Activated CD8-positive, alpha-beta memory T cell treated with anti-CD3 and anti-CD28 coated beads for 24 hours (primary cell): ENCODE measurements around the gene RTF2.

ENCODE experiments used
- DNase-seq: peaks from one replicate; pipeline ENCODE4 v3.0.0-alpha.2; 2020

The RTF2 gene, protein sequence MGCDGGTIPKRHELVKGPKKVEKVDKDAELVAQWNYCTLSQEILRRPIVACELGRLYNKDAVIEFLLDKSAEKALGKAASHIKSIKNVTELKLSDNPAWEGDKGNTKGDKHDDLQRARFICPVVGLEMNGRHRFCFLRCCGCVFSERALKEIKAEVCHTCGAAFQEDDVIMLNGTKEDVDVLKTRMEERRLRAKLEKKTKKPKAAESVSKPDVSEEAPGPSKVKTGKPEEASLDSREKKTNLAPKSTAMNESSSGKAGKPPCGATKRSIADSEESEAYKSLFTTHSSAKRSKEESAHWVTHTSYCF

GRCh38 chr20:56468316-56469076 lies at the start of gene RTF2:
Gene RTF2, plus strand, starts transcription at chr20:56468627. Its CDS starts 71 bp downstream, at chr20:56468698.
- peak; percentile 99 for DNase-seq

DNA sequence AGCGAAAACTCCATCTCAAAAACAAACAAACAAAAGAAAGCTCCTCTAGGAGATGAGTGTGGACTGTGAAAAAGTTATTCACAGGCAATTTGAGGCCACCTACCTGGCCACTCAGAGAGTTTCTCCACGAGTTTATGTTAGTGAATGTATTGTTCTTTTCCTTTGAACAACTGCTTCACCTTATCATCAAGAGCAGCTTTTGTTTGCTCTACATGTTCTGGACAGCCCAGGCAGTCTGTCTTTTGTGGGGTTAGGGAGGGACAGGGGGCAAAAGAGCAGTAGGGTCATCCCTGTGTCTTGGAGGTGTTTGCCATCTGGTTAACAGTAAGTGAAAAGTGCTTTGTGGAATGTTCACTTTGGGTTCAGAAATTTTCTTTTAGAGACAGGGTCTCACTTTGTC lies 48.4 kb upstream of the RTF2 start:
- peak; percentile 52 for DNase-seq

DNA sequence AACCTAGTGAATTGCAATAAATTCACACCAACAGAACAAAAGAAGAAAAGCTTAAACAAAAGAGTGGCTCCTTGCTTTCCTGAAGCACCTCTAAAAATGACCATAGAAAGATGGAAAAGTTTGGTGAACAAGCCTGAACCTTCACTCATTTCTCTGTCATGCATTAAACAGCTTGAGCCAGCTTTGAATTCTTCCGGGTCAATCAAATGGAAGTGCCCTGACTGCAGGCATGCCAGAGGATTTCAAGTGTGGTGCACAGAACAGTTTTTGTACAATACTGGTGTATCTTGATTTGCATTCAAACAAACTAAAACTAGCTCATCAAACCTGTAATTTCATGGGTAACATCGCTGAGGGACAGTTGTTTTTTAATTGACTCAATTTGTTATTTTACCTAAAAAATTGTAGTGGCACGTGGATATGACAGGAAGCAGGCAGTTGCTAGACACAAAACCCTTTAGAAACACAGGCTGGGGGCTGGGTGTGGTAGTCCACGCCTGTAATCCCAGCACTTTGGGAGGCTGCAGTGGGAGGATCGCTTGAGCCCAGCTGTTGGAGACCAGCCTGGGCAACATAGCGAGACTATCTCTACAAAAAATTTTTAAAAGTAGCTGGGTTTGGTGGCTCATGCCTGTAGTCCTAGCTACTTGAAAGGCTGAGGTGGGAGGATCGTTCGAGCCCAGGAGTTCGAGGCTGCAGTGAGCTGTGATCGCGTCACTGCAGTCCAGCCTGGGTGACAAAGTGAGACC lies 47.3 kb upstream of the RTF2 start:
- DNase-seq = peak; percentile 52

DNA sequence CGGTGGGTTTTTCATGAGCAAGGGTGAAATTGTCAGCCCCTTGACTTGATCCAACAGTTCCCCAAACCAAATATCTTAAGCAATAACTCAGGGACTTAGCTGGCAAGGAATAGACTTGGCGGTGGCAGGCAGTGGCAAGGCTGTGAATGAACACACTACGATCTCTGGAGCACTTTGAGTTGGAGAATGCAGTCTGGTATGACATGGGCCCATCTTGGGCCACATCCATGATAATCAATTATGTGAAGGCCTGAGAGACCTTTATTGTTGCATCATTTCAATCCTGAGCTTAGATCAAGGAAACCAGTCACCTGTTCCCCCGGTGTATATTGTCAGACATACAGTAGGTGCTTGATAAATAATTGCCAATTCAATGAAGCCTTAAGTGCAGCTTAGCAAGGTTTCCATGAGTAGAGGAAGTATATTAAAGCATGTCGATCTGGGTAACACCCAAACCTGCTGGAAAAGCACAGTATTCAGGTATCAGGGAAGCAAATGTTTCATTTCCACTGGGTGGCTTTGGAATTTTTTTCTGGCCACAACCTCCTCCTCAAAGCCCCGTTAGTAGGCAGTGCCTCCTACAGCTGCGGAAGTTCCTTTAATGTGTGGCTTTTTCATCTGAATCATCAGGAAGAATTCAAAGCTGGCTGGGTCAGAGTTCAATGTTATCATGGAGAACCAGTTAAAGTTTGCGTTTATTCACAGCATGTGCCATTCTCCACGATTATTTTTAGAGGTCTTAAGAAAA lies 46.2 kb upstream of the RTF2 start:
- DNase-seq = peak; percentile 44

GRCh38 chr20:56422824-56423189 lies 45.6 kb upstream of the RTF2 start:
- peak; percentile 44 for DNase-seq

- DNase-seq = no peak
Measured at GRCh38 chr20:56423211-56423610, 45.2 kb upstream of the RTF2 start.

DNA sequence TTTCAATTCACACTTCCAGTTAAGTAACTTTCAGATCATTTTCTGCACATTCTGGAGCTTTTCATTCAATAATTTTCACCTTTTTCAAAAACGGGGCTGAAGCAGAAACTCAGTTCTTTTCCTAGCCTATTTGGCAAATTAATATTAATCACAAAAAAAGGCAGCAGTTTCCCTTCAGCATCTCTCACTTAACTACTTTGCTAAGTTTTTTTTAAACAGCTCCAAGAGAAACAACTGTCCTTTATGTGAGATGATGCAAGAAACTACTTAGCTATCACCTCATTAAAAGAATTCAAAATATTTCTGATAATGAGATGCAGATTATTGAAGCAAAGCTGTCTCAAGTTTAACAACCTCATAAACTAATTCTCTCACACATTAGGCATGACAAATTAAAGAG lies 44.5 kb upstream of the RTF2 start:
- DNase-seq = no peak

DNA sequence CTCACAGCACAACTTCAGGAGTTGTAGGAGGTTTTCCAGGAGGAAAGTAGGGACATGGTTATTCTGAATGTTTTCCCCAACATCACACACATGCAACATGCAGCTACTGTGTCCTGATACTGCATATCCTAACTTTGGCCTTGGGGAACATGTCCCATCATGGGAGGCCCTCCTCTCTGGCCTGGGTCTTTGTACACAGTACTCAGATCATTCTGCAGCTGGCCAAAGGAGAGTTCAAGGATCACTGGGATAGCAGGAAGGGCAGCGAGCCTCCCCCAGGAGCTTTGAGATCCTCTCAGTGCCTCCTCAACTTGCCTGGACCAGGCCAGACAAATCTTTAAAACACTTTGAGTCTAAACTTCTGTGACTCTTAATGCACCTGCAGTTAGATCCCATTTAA lies 43.5 kb upstream of the RTF2 start:
- DNase-seq = no peak

- no peak for DNase-seq
Measured at GRCh38 chr20:56426026-56426425, 42.4 kb upstream of the RTF2 start.

- DNase-seq = peak; percentile 38
Measured at GRCh38 chr20:56426926-56427325, 41.5 kb upstream of the RTF2 start.

- DNase-seq = no peak
Measured at GRCh38 chr20:56427797-56428196, 40.6 kb upstream of the RTF2 start.

DNA sequence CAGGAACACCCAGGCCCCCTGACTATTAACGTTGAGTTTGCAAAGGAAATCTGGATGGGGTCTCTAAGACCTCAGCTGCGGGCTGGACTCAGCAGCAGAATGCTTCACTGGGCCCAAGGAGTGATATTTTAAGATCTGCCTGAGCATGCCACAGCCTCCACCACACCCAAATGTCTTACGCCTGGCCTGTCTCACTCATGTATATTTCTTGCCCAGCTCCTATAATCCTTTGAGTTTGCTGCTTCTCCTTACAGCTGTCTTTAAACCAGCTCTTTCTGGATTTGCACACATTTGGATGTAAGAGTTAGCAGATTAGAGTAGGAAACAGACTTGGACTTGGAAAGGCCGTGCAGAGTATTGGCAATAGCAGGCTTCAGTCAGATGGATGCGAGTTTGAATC lies 40.0 kb upstream of the RTF2 start:
- peak; percentile 47 for DNase-seq

DNA sequence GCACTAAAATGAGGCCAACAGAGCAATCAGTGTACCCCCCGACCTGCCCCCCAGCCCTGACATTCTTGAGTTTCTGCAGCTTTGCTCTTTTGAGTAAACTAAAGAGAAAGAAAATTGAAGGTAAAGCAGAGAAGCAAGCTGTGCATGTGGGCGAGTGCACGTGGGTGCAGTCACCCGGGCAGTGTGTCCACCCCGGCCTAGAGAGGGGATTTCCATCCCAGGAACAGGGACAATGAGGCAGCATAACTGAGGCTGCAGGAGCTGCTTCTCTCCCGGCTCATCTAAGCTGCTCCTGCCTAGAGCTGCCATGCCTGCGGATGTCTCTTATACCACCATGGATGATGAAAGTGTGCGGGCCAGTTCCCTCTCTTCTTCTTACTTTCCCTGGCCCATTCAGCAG lies 39.5 kb upstream of the RTF2 start:
- DNase-seq = peak; percentile 54

- peak; percentile 66 for DNase-seq
Measured at GRCh38 chr20:56429502-56429901, 38.9 kb upstream of the RTF2 start.

DNA sequence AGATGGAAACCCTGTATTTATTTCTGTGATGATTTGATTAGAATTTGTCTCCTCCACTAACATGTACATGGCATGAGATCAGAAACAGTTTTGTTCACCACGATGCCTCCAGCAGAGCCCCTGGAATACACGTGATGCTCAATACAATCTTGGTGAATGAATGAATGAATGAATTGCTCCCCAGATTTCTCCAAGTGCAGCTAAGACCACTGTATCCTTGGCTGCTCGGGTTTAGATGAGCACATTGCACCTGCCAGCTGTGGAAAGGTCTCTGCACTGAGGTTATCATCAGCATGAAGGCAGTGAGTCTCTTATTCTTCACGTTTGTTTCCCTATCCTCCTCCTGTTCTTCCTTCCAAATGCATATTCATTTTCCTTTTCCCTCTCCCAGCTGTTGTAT lies 38.5 kb upstream of the RTF2 start:
- DNase-seq = peak; percentile 53

- DNase-seq = peak; percentile 49
Measured at GRCh38 chr20:56430461-56430860, 38.0 kb upstream of the RTF2 start.

GRCh38 chr20:56430957-56431356 lies 37.5 kb upstream of the RTF2 start:
- DNase-seq = no peak

DNA sequence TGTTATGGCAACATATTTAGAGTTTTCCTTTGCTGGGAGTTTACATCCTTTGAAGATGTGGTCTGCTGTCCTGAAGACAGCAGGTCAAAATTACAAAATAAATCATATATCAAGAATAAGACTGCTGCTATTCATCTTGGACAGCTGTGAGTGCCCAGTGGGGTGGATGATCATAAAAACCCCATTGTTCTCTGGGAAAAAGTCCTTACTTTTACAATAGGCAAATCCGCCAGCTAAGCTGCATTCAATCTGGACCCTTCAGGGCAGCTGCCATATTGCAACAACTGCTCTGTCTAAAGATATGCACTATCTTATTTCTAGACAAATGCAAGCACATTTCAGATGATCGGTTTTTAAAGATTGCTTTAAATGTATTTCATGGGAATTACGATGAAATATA lies 37.0 kb upstream of the RTF2 start:
- DNase-seq = no peak

GRCh38 chr20:56433221-56433879 lies 35.1 kb upstream of the RTF2 start:
- peak; percentile 38 for DNase-seq

DNA sequence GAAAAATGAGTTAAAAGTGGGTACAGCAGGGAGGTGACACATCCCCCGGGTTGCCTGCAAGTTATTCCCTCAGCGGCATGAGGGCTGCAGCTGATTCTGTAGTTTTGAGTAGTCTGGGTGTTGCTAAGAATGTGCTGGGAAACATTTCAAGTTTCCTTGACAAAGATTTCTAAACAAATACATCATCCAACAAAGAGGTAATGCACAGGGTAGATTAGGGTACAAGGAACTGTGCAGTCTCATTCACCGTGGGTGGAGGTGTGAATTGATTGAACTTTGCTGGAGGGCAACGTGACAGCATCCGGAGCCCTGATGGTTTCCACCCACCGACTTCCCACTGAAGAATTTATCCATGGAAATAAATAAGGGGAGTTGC lies 34.6 kb upstream of the RTF2 start:
- peak; percentile 46 for DNase-seq

GRCh38 chr20:56437196-56437960 lies 31.0 kb upstream of the RTF2 start:
- peak; percentile 50 for DNase-seq

- DNase-seq = no peak
Measured at GRCh38 chr20:56438284-56438683, 30.1 kb upstream of the RTF2 start.
